DMS 273 treated with DMSO at 0.1 percent for 48 hours (cell line): Measurements from ENCODE around the gene CADM4.

Source experiments
- DNase-seq: peaks from one replicate; lab custom pipeline; 2025; lab: John Stamatoyannopoulos, UW

CADM4 gene

DNA sequence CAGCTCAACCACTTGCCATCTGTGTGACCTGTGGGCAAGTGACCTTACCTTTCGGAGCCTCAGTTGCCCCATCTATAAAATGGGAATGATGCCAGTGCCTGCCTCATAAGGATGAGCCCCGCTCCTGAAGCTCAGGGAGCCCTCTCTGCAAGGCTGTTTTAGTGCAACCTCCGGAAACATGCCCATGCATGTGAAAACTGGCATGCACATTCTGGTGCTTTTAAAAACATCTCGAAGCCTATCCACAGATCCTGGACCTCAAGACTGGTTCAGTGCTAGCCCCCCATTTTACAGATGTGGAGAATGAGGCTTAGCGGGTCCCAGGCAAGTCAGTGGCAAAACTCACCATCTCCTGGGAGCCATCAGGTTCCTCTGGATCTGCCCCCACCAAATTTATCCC, 5.6 kb downstream of the CADM4 start:
- no peak for DNase-seq

DNA sequence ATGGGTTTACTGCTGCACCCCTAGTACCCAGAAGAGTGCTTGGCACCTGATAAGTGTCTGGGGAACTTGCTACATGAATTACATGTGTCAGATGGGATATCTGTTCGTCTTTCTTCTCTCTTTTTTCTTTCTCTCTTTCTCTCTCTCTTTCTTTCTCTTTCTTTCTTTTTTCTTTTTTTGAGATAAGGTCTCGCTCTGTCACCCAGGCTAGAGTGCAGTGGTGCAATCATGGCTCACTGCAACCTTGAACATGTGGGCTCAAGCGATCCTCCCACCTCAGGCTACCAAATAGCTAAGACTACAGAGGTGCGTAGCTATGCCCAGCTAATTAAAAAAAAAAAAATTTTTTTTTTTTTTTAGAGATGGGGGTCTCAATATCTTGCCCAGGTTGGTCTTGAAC, 6.1 kb downstream of the CADM4 start:
- DNase-seq, result no peak

- no peak for DNase-seq
Measured at GRCh38 chr19:43631491-43631890, 8.2 kb downstream of the CADM4 start.

- no peak for DNase-seq
Measured at GRCh38 chr19:43628646-43629326, 10.9 kb downstream of the CADM4 start.

DNA sequence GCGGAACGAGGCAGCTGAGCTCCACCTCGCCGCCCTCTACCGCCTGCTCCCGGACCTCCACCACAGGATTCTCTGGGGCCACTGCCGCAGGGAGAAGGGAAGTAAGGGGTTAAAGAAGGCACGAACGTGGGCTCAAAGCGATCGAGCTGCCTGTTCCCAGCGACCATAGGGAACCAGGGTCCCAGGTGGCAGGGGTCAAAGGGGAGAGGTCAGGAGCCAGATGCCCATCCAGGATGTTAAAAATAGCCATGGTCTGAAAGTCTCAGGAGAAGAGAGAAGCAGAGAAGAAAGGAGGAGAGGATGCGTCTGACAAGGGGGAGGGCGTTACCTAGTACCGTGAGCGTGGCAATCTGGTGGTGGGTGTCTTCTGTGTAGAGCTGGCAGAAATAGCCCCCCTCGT, 12.8 kb downstream of the CADM4 start:
- no peak for DNase-seq

- no peak for DNase-seq
Measured at GRCh38 chr19:43625918-43626579, 13.6 kb downstream of the CADM4 start.

DNA sequence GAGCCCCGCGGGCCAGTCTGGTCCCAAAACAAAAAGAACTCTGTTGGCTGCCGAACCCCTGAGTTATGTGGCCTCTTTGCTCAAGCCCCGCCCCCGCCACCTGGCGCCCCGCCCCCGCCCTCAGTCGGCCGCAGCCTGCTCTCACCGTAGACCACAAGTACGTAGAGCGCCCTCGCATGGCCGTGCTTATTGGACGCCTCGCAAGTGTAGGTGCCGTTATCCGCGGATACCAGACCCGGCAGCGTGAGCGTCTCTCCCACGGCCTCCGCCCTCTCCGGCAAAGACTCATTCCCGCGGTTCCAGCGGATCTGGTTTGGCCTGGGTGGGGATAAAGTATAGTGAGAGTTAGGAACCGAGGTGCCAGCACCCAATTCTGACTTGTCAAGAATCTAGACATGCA, 14.7 kb downstream of the CADM4 start:
- DNase-seq, result no peak

DNA sequence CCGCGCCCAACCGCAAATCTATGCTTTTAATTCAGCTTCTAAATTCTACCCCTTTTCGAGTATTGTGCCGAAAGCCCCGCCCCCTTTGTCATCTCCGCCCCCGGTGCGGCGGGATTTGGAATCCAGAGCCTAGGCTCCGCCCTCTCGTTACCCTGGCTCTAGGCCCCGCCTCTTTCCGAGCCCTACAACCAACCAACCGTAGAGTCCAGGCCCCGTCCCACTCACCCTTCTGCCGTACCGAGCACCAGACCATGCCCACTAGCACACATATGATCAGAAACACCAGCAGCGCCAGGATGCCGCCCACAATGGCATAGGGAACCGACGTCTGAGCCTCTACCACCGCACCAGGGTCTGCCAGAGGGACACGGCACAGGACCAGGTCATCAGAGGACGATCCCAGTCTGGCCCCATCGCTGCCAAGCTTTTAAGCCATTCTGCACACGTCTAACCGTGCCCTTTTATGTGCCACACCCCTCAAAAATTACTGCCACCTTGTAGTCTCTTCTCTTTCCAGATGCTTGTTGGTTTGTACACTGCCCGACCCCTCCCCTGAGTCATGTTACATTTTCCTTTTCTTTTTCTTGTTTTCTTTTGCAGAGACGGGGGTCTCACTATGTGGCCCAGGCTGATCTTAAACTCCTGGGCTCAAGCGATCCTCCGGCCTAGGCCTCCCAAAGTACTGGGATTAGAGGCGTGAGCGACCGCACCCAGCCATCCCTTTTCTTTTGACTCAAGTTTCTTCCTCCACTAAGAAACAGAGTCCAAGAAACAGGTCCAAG, 15.6 kb downstream of the CADM4 start:
- DNase-seq, result no peak

DNA sequence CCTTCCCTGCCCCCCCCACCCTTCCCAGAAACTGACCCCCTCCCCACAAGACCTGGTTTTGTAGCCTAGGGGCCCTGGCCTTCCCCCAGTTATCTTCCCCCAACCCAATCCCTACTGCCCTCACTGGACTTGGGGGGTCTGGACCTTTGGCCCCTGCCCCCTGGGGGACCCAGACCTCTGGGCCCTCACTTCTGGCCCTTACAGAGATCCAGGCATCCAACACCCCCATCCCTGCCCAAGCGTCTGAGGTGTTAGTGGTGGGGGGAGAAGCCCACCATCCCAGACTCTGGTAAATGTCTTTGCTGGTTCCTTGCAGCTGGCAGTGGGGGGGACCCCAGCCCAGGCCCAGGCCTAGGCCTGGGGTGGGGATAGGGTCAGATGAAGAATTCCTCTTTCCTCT, 16.7 kb downstream of the CADM4 start:
- DNase-seq, result no peak

DNA sequence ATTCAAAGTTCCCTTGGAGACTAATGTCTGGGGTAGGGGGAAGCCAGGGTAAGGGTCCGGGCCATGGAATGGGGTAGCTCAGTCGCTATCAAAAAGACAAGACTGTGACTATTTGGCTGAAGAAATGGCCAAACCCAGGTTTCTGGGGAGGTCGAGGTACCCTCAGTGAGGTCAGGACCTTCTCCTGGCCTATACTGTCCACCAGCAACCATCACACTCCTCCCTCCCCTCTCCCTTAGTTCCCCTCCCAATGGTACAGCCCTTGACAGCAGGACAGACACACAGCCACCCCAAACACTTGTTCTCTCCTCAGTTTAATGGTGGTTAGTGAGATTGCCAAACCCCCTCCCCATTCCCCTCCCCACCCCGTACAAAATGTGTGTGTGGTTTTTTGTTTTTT, 17.6 kb downstream of the CADM4 start:
- DNase-seq, result no peak

DNA sequence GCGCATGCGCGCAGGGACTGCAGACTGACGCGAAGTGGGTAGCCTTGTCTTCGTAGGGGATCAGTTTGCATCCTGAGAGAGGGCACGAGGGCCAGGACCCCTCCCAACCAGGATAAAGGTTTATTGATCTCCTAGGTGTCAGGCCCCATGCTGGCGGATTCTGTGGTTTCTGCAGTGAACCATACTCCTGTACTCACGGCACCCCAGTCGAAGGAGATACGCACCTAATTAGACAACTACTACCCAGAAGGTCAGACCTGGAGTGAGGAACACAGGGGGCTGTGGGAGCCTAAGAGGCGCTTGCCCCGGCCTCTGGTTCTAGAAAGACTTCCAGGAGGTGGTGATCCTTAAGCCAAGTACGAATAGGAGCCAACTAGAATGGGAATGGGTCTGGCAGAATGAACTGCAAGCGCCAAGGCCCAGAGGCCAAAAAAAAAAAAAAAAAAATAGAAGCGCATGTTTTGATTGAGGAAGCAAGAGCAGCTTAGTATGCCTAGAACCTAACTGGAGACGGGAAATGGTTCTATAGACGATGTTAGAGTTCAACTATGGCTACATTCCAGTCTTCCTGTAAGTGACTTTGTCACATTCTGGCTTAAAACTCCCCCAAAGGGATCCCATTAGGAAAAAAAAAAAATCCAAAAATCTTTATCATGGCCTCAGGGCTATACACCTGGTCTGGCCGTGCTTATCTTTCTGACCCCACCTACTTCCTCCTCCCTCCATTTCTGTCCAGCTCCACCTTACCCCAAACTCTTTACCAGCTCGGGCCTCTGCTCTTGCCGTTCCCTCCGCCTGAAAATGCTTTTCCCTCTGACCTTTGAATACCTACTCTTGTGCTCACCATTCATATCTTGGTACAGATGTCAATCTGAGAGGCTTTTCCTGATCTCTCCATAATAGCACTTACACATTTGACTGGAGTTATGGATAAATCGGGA, 19.3 kb downstream of the CADM4 start:
- DNase-seq, result no peak

DNA sequence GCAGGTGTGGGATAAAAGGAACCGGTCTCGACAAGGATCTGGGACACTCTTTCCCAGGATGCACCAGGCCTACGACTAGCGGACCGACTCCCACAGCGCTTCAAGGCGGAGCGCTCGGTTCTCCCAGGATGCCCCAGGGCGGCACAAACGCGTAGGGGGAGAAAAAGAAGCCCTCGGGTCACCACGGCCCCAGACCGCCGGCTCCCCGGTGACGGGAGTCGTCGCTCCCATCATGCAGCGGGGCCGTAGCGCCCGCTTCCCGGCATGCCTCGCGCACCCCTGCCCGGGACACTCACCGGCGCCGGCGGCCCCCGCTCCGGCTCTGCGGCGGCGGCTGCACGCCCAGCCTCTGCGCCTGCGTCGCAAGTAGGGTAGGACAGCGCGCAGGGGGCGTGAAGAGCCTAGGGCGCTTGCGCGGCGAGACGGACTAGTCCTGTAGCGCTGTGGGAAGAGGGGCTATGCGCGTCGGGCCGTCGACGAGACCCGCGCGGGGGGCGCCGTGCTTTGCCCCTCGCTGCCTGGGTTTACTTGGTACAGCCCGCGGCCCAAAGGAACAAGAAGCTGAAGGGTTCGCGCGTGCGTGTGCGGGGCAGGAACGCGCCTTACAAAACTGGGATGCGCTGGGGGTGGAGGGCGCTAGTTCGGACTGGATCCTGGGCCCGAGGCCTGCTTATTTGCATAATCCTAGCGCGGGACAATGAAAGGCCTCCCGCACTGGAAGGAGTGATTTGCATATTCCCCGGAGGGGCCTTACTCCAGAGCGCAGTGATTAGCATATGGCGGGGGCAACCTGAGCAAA, 20.2 kb downstream of the CADM4 start, which contains the start of gene ZNF428:
Gene ZNF428 (minus strand): TSS at position 368 of the 799 bp plus-strand sequence. CDS start 5,325 bp downstream, outside the sequence.
- peak; percentile 81 for DNase-seq

DNA sequence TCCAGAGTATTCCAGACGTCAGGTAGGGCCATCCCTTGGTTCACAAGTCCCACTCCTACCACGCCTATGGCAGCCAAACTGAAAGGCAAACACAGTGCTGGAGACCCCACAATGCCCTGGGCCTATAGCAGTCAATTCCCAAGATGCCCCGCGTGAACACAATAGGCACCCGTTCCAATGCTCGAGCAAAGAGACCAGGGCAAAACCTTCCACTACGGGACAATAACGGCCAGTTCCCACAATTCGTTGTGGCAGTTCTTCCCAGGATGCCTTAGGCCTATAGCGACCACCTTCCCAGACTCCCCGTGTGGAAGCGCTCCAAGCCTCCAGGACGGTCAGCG, 20.8 kb downstream of the CADM4 start:
- no peak for DNase-seq

GRCh38 chr19:43616954-43617353, 22.7 kb downstream of the CADM4 start:
- DNase-seq, result no peak

- DNase-seq, result no peak
Measured at GRCh38 chr19:43616306-43616705, 23.3 kb downstream of the CADM4 start.

- no peak for DNase-seq
Measured at GRCh38 chr19:43612374-43612773, 27.3 kb downstream of the CADM4 start.

- no peak for DNase-seq
Measured at GRCh38 chr19:43611788-43612187, 27.9 kb downstream of the CADM4 start, which contains the start of gene SRRM5. Gene SRRM5, plus strand, starts transcription at chr19:43612088. Its CDS starts 34 bp downstream, at chr19:43612122.

DNA sequence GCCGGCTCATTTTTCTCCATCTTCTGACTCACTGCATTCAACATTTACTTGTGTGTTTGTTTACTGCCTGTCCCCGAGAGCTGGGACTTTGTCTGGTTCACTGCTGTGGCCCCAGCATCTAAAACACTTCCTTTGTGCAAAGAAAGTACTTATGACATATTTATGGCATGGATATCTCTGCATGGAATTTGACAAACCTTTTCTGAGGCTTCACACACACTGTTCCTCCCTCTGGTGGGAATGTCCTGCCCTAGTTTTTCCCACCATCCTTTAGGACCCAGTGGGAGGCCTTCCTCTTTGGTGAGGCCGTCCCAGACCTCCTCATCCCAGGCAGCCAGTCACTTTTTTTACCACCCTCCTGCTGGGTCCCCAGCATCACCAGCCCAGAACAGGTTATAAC, 29.2 kb downstream of the CADM4 start:
- no peak for DNase-seq

- no peak for DNase-seq
Measured at GRCh38 chr19:43609872-43610271, 29.8 kb downstream of the CADM4 start.

GRCh38 chr19:43607238-43608205, 32.1 kb downstream of the CADM4 start:
- DNase-seq, result no peak
